Activated naive CD4-positive, alpha-beta T cell (primary cell): ENCODE results near the gene KRT26.

Experiments used
- DNase-seq, 4 experiments: peaks; one replicate each; lab custom pipeline; 2025; lab: John Stamatoyannopoulos, UW

KRT26 gene

DNA sequence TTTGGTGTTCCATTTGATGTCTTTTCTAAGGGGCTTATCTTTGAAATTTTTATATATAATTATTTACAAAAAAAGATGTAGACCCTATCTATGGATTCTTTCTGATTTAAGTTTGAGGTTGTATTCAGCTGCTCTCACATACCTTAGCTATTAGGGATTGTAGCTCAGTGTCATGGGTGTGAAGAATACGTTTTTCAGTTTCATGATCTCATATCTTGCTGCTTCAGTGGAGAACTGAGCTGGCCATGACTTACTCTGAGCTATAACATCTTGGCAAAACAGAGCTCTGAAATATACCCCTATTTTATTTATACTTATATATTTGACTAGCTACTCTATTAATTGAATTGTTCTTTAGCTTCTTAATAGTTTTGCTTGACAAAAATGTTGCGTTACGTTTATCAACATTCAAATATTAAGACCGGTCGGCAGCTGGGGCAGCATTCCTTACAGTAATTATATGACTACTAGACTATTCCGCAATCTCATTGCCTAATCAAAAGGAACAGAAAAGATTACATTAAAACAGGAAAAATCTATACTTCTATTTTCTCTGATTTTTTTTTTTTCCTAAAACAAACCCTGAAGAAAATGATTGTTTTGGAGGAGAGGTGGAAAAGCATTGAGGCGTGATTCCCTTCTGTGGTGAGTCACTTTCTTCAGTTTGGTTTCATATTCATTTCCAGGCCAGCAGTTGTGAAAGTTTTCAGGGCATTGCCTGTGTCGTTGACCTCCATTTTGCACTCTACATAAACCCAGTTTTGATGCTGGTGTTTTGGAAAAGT is 44.4 kb downstream of the KRT26 start:
- no peak for DNase-seq

DNA sequence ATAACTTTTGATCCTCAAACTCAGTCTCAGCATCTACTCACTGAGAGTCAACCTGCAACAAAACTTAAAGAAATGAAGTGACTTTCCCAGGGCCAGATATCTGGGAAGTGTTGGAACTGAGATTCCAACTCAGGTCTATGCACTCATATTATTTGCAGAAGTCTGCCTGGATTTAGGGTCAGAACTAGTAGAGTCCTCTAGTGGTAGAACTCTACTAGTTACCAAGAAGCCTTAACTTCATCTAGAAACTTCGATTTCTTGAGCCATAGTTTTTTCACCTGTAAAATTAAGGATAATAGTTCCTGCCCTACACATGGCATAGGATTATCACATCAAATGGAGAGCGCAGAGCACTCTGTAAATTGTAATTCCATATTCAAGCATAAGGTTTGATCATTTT is 45.1 kb downstream of the KRT26 start:
- no peak for DNase-seq

- no peak for DNase-seq
Observed at GRCh38 chr17:40724656-40725055, 47.3 kb downstream of the KRT26 start.

DNA sequence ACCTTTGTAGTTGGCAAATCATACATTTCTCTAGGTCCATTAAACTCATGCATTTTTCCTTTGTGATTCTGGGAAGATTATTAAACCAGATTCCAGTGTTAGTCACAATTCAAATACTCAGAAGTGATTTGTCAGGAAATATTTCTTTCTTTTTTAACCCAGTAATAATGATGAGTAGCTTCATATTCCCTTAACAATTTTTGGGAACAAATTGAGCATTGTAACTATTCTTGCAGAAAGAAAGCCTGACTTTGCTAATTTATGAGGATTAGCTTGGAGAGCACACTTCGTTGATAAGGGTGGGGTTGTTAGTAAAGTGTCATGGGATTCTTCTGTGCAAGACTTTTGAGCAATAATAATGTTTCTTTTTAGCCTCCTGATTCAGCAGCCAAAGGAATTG is 49.8 kb downstream of the KRT26 start:
- no peak for DNase-seq

DNA sequence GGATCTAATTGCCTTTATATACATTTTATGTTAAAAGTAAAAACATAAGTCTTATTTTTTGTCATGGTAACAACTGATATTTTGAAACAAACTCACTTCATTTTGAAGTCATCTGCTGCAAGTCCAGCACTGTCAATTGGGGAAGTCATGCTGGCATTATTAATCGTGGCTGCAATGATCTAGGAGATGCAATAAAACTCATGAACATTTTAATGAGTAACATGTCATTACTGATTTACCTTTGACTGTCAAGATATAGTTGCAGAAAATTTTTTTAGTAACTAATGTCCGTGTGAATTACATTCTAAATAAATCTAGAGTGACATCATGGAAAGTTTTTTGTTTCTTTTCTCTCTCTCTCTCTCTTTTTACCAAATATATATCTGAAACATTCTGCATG is 51.1 kb downstream of the KRT26 start:
- no peak for DNase-seq

- DNase-seq = no peak
Observed at GRCh38 chr17:40718930-40719329, 53.1 kb downstream of the KRT26 start.

DNA sequence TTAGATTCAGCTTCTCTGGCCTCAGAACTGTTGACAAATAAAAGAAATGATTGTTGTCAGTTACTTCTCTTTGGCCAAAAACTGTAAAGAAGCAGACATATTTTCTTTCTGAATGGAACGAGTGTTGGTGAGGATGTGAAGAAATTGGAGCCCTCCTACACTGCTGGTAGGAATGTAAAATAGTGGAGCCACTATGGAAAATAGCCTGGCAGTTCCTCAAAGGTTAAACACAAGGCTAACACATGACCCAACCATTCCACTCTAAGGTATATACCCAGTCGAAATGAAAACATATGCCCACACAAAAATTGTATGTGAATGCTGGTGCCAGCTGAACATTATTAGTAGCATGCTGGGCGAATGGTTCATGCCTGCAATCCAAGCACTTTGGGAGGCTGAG is 54.2 kb downstream of the KRT26 start:
- DNase-seq = no peak
